HEK293T (cell line): ENCODE data around the gene PELI2.

ENCODE experiments used
- BHLHE40 ChIP-seq: fragments of 450-650 bp; IDR thresholded peaks from 2 replicates; pipeline ENCODE4 v1.6.1; 2016; ENCODE audit warnings: mild to moderate bottlenecking, moderate library complexity, borderline replicate concordance
- CTBP1 ChIP-seq: fragments of 450-650 bp; IDR thresholded peaks from 2 replicates; pipeline ENCODE4 v1.6.1; 2016; ENCODE audit warnings: borderline replicate concordance
- ELF4 ChIP-seq: fragments of 450-650 bp; IDR thresholded peaks from 2 replicates; pipeline ENCODE4 v1.6.1; 2017; ENCODE audit warnings: antibody characterized with exemption
- FOXA1 ChIP-seq: fragments of 450-650 bp; IDR thresholded peaks from 2 replicates; pipeline ENCODE4 v1.6.1; 2016; ENCODE audit warnings: mild to moderate bottlenecking
- FOXK2 ChIP-seq: fragments of 450-650 bp; IDR thresholded peaks from 2 replicates; pipeline ENCODE4 v1.6.1; 2016; ENCODE audit warnings: mild to moderate bottlenecking
- HDGF ChIP-seq: fragments of 450-650 bp; IDR thresholded peaks from 2 replicates; pipeline ENCODE4 v1.6.1; 2017; ENCODE audit warnings: antibody characterized with exemption, borderline replicate concordance
- LEF1 ChIP-seq: fragments of 450-650 bp; IDR thresholded peaks from 2 replicates; pipeline ENCODE4 v1.6.1; 2017; ENCODE audit warnings: mild to moderate bottlenecking, borderline replicate concordance
- SP1 ChIP-seq: fragments of 450-650 bp; IDR thresholded peaks from 2 replicates; pipeline ENCODE4 v1.6.1; 2017
- SUZ12 ChIP-seq: fragments of 450-650 bp; IDR thresholded peaks from 2 replicates; pipeline ENCODE4 v1.6.1; 2016; ENCODE audit warnings: mild to moderate bottlenecking
- ZNF384 ChIP-seq: fragments of 450-650 bp; IDR thresholded peaks from 2 replicates; pipeline ENCODE4 v1.6.1; 2016

DNA sequence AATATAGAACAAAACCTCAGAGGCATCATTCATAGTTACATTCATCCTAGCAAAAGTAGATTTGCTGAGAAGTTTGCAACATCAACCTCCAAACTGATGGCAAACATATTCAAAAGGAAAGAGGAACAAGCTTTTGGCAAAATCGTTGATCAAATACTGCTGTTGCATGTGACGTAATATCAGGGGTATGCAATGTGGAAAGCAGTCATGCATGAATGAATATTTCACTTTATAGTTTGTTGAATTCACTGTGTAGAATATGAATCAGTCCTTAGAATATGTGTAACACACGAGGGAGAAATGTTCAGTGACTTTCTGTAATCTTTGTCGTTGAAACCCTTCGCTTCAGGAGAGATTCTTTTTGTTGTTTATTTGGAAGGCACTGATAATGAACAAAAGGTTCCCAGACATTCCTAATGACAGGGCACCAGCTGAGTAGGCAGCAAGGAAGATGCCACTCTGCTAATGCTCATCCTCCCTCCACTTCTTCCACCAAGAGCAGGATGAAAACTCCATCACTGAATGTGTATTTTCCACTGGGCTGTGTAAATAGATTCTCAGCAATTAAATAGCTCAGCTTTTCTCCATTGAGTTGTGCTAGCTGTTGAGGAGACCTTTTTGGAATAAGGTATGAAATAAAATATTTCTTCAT lies 126.1 kb downstream of the PELI2 start:
- no peak for TF ChIP-seq FOXK2
- TF ChIP-seq FOXA1, result no peak
- no peak for TF ChIP-seq SUZ12
- TF ChIP-seq HDGF, result no peak
- no peak for TF ChIP-seq SP1
- no peak for TF ChIP-seq ZNF384
- no peak for TF ChIP-seq BHLHE40
- no peak for TF ChIP-seq CTBP1
- TF ChIP-seq ELF4, result no peak
- no peak for TF ChIP-seq LEF1
